ENCODE data around the gene FMN1. TPM values are rescaled to one million over a fixed set of nuclear protein-coding genes. Genes with fewer than 3 reads are reported as not detected.

The FMN1 gene
- total RNA-seq, 1 donor from 2014 or later, result 4.0 TPM

- H3K4me1 Mint-ChIP-seq (ENCODE audit: low read depth), result peaks cover 30% of the 10 kb centered on the region
- no peaks in the 10 kb centered on the region for H3K27me3 Mint-ChIP-seq (ENCODE audit: low read depth)
- no peak overlapping the region for H3K4me3 Mint-ChIP-seq (ENCODE audit: unreplicated experiment)
- H3K9me3 Mint-ChIP-seq (ENCODE audit: low read depth), result no peaks in the 10 kb centered on the region
- no peak overlapping the region for H3K27ac Mint-ChIP-seq (ENCODE audit: unreplicated experiment)
- no peak for DNase-seq (ENCODE audit: low spot score)
- TF ChIP-seq CTCF (IDR thresholded peaks at IDR 0.05), result no peak
- H3K36me3 Mint-ChIP-seq (ENCODE audit: low read depth), result no peaks in the 10 kb centered on the region
Measured at GRCh38 chr15:32905481-32905880, 289.0 kb downstream of the FMN1 start.

DNA sequence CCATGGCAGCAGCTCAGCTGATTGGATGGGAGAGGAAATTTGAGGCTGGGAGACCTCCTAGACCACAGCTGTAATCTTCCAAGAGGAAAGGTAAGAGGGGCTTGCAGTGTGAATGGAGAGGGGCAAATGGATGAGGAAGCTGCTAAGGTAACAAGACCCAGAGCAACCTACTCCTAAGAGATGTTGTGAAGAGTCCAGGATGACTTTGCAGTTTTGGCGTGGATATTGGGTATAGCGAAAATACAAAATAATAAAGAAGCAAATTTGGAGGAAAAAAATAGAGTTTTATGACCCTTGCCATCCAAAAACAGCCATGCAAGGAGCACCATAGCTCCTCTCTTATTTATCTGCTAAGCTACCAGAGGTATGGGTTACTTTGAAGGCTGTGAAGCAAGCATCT is 290.1 kb downstream of the FMN1 start:
- H3K27me3 Mint-ChIP-seq (ENCODE audit: low read depth), result no peaks in the 10 kb centered on the region
- H3K9me3 Mint-ChIP-seq (ENCODE audit: low read depth), result no peaks in the 10 kb centered on the region
- H3K27ac Mint-ChIP-seq (ENCODE audit: unreplicated experiment), result no peak overlapping the region
- no peak for TF ChIP-seq CTCF (IDR thresholded peaks at IDR 0.05)
- peaks cover 24% of the 10 kb centered on the region for H3K4me1 Mint-ChIP-seq (ENCODE audit: low read depth)
- no peak for DNase-seq (ENCODE audit: low spot score)
- H3K4me3 Mint-ChIP-seq (ENCODE audit: unreplicated experiment), result no peak overlapping the region
- H3K36me3 Mint-ChIP-seq (ENCODE audit: low read depth), result peaks cover 2% of the 10 kb centered on the region

- H3K27ac Mint-ChIP-seq (ENCODE audit: unreplicated experiment), result no peak overlapping the region
- no peaks in the 10 kb centered on the region for H3K9me3 Mint-ChIP-seq (ENCODE audit: low read depth)
- no peaks in the 10 kb centered on the region for H3K27me3 Mint-ChIP-seq (ENCODE audit: low read depth)
- TF ChIP-seq CTCF (IDR thresholded peaks at IDR 0.05), result no peak
- peaks cover 2% of the 10 kb centered on the region for H3K36me3 Mint-ChIP-seq (ENCODE audit: low read depth)
- DNase-seq (ENCODE audit: low spot score), result no peak
- peaks cover 21% of the 10 kb centered on the region for H3K4me1 Mint-ChIP-seq (ENCODE audit: low read depth)
- H3K4me3 Mint-ChIP-seq (ENCODE audit: unreplicated experiment), result no peak overlapping the region
Measured at GRCh38 chr15:32903591-32904290, 290.8 kb downstream of the FMN1 start.

- Mint-ChIP-seq H3K4me1 (ENCODE audit: low read depth) (peaks cover 9% of the 10 kb centered on the region), H3K9me3 (ENCODE audit: low read depth) (no peaks in the 10 kb centered on the region), H3K27me3 (ENCODE audit: low read depth) (no peaks in the 10 kb centered on the region), H3K36me3 (ENCODE audit: low read depth) (peaks cover 5% of the 10 kb centered on the region), H3K4me3 (ENCODE audit: unreplicated experiment) (no peak overlapping the region), H3K27ac (ENCODE audit: unreplicated experiment) (no peak overlapping the region)
- DNase-seq (ENCODE audit: low spot score), result no peak
- TF ChIP-seq CTCF (IDR thresholded peaks at IDR 0.05), result no peak
Measured at GRCh38 chr15:32901995-32902394, 292.5 kb downstream of the FMN1 start.

DNA sequence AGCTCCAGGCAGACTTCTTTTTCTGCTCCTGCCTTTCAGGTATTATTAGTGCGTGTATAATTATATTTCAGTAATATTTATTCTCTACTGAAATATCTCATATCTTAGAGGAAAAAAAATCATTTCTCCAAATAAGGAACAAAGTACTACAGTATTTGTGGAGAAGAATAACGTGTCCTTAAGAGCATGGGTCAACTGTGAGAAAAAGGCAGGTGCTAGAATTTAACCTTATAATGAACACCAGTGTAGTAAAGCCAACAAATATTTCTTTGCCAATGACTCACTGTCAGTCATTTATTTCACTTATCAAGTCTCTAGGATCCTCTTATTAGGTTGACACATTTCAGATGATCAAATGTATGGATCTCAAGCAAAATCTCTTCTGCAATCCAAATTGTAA is 293.3 kb downstream of the FMN1 start:
- Mint-ChIP-seq H3K9me3 (ENCODE audit: low read depth) (no peaks in the 10 kb centered on the region), H3K4me3 (ENCODE audit: unreplicated experiment) (no peak overlapping the region), H3K27me3 (ENCODE audit: low read depth) (no peaks in the 10 kb centered on the region), H3K4me1 (ENCODE audit: low read depth) (peaks cover 9% of the 10 kb centered on the region), H3K36me3 (ENCODE audit: low read depth) (peaks cover 5% of the 10 kb centered on the region), H3K27ac (ENCODE audit: unreplicated experiment) (no peak overlapping the region)
- DNase-seq (ENCODE audit: low spot score), result no peak
- TF ChIP-seq CTCF (IDR thresholded peaks at IDR 0.05), result no peak

Data from chondrocyte (in vitro differentiated cells).